OCI-LY1 (cell line): Measurements from ENCODE around the gene ARHGAP6.

Experiments used
- EZH2 ChIP-seq: fragments of 200-600 bp; sonication (generic), shearing (Covaris generic); IDR thresholded peaks from 2 replicates; pipeline ENCODE4 v1.8.0; 2017; ENCODE audit warnings: borderline replicate concordance, mixed run types, mild to moderate bottlenecking, antibody characterized with exemption, low read length, moderate library complexity, mixed read lengths
- TF ChIP-seq, protein P1 (sequence below): fragments of 200-600 bp; sonication (generic), shearing (Covaris generic); IDR thresholded peaks from 2 replicates; pipeline ENCODE4 v1.5.1; 2017; ENCODE audit warnings: mild to moderate bottlenecking, antibody characterized with exemption, low read length, moderate library complexity, mixed read lengths

DNA sequence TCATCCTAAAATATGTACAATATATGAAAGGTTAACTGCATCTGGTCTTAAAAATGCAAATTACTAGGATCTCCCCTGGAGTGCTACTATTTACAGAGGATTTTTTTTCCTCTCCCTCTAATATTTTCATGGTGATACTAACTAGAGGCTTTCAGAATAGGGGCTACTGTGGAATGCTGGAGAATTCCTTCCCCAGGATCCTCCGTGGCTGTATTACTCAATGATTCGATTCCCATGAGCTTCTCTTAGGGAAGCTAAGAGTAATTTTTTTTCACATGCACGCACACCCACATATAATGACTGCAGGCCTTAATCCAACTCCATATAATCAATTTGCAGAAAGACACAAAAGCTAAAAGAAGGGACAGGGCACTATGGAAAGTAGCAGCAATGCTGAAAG, 184.7 kb downstream of the ARHGAP6 start:
- TF ChIP-seq, protein P1, sequence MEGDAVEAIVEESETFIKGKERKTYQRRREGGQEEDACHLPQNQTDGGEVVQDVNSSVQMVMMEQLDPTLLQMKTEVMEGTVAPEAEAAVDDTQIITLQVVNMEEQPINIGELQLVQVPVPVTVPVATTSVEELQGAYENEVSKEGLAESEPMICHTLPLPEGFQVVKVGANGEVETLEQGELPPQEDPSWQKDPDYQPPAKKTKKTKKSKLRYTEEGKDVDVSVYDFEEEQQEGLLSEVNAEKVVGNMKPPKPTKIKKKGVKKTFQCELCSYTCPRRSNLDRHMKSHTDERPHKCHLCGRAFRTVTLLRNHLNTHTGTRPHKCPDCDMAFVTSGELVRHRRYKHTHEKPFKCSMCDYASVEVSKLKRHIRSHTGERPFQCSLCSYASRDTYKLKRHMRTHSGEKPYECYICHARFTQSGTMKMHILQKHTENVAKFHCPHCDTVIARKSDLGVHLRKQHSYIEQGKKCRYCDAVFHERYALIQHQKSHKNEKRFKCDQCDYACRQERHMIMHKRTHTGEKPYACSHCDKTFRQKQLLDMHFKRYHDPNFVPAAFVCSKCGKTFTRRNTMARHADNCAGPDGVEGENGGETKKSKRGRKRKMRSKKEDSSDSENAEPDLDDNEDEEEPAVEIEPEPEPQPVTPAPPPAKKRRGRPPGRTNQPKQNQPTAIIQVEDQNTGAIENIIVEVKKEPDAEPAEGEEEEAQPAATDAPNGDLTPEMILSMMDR: no peak
- no peak for TF ChIP-seq EZH2
